Omental fat pad (tissue), 4 donors: ENCODE measurements around the gene TMCC1. TPM values are rescaled to one million over a fixed set of nuclear protein-coding genes. Genes with fewer than 3 reads are reported as not detected.

ENCODE experiments used
- ATAC-seq: fragments of 150-250 bp; one replicate; pipeline ENCODE4 v1.9.1; 2016; ENCODE audit warnings: mild to moderate bottlenecking, moderate library complexity; ENCODE audit not compliant: low FRiP score
- DNase-seq: peaks from one replicate; pipeline ENCODE4 v3.0.0-alpha.2; 2019; ENCODE audit warnings: low spot score
- small RNA-seq: library from RNA; depleted of rRNA; stranded (forward); fragments of <200 nt; gene quantifications from one replicate; pipeline ENCODE3, GENCODE V24; 2016
- total RNA-seq, 4 donors: library from RNA; depleted of rRNA; stranded (reverse); fragments of >200 nt; gene quantifications; one replicate each; pipeline ENCODE4 v1.1.0, GENCODE V29; 2016
- TF ChIP-seq, protein P1 (sequence below), 3 donors: fragments of 450-650 bp; IDR thresholded peaks; one replicate each; pipeline ENCODE4 v1.5.1; 2016 to 2017; ENCODE audit warnings: antibody characterized with exemption in 3 of 3, mild to moderate bottlenecking in 3 of 3, moderate library complexity in 2 of 3

TMCC1 gene
- total RNA-seq, 4 donors from 2014 or later = 14.6 to 33.5 (median 23.2) TPM

DNA sequence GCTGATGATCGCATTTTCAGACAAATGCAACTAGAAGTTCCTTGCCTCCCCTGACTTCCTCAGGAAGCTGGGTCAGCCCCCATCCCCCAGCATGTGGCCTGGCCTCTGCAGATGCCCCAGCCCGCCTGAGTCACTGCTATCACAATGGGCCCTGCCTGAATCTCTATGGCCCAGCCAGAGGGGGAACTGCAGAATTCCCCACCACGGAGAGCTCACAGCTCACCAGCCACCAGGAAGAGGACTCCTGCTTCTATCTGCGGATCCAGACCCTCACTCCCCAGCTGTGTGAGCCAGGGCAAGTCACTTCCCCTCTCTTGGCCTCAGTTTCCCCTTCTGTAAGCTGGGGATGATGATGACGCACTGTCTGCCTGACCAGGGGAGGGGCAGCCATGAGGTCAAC, 293.9 kb downstream of the TMCC1 start:
- no peak for DNase-seq
- ATAC-seq = peak; percentile 11
- TF ChIP-seq, protein P1, sequence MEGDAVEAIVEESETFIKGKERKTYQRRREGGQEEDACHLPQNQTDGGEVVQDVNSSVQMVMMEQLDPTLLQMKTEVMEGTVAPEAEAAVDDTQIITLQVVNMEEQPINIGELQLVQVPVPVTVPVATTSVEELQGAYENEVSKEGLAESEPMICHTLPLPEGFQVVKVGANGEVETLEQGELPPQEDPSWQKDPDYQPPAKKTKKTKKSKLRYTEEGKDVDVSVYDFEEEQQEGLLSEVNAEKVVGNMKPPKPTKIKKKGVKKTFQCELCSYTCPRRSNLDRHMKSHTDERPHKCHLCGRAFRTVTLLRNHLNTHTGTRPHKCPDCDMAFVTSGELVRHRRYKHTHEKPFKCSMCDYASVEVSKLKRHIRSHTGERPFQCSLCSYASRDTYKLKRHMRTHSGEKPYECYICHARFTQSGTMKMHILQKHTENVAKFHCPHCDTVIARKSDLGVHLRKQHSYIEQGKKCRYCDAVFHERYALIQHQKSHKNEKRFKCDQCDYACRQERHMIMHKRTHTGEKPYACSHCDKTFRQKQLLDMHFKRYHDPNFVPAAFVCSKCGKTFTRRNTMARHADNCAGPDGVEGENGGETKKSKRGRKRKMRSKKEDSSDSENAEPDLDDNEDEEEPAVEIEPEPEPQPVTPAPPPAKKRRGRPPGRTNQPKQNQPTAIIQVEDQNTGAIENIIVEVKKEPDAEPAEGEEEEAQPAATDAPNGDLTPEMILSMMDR (IDR thresholded peaks at IDR 0.05) = no peak

DNA sequence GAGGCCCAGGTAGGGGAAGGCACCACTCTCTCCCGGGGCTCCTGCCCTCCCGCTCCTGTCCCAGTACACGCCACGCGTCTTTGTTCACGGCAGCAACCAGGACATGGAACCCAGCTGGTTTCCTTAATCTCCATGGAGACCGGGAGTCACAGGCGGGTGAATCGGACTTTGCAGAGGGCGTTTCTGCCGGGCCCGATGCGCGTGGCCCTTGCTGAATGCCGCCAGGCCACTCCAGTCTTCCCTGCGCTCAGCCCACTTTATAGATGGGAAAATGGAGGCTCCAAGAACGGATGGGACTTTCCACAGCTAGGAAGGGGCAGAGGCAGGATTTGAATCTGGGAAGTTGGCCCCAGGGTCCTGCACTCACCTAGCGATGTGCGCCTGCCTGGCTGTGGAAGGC, 294.4 kb downstream of the TMCC1 start:
- DNase-seq (no peak), ATAC-seq (no peak)
- TF ChIP-seq, protein P1 (IDR thresholded peaks at IDR 0.05) = no peak

DNA sequence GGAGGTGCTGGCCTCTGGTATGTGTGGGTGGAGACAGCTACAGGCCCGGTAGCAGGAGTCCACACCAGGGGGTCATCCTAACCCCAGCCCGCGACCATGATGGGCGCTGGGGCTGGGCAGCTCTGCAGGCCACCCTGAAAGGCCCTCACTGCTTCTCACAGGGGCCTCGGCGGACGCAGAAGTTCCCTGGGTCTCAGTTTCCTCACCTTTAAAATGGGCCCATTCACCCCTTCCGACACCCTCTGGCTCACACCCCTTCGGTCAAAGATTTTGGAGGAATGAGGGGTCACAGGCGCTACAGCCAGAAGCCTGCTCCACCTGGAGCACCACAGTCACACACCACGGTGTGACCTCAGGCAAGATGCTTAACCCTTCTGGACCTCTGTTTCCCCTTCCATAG, 295.0 kb downstream of the TMCC1 start:
- no peak for ATAC-seq

DNA sequence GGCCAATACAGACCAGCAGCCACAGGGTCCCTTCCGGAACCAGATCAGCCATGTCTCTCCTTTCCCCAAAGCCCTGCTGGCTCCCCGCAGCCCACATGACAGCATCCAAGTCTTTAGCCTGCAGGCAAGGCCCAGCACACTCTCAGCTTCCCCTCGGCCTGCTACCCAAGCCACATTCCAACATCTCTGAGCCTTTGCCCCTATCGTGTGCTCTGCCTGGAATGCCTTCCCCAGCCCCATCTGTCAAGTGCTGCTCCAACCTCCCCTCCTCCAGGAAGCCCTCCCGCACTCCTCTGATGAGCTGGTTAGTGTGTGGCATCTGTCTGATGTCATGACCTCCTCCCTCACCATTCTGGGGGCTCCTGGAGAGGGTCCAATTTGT, 295.5 kb downstream of the TMCC1 start:
- TF ChIP-seq, protein P1 (IDR thresholded peaks at IDR 0.05) = no peak
- ATAC-seq = no peak
- no peak for DNase-seq

More for the DNA sequence above, 295.0 kb downstream of the TMCC1 start:
- DNase-seq = no peak
- TF ChIP-seq, protein P1 (IDR thresholded peaks at IDR 0.05) = no peak

Small RNA genes within 50 kb of the gene (small RNA-seq; reads per million reads assigned to genes)
- not detected for gene RF00026
- gene RNY3P13 = not detected

Other genes starting within 250 kb of the TMCC1 start
- gene TRH, start 81.0 kb upstream of the TMCC1 start, total RNA-seq = under 1 TPM in 1 of 4 donors, not detected in 3; 0.65 TPM
- gene ALG1L2, start 188.1 kb upstream of the TMCC1 start, total RNA-seq = not detected